ENCODE measurements around the gene TUBB4A.
"Not testable (repeated sequence)": the region's sequence is repeated elsewhere in the genome, so short reads cannot be mapped to it uniquely, and the experiment has no call there.

Gene TUBB4A

DNA sequence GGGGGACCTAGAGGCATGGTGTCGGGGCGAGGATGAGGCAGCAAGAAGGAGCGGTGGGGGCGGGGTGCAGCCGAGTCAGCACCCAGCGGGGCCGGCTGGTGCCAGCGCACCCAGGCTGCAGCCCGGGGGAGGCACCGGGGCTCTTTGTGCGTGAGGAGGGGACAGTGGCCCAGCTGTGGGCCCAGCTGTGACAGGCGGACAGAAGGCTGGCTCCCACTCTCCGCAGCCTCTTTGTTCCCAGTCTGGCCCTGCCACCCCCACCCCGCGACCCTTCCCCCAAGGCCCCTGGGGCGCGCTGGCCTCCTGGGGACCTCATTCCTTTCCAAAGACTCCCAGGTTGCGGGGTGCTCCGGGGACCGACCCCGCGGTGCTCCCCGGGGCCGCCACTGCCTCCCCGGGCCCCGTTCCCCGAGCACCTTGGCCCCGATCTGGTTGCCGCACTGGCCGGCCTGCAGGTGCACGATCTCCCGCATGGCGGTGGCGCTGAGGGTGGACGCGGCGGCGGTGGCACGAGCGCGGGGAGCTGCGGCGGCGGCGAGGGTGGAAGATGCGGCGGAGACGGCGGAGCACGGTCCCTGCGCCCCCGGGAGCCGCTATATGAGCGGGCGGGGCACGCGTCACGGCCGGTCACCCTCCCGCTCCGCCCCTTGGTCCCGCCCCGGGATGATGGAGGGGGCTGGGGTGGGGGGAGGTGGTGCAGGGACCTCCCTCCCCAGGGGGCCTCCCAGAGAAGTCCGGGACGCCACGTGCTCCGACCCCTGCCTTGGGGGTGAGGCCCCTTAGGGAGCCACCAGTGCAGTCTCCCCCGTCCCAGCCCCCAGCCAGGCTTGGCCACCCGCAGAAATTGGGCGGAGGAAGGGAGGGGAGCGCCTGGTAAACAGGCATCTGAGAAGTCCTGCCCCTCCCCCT is at the start of gene TUBB4A:
TUBB4A (minus strand) TSS at position 570 of the 909 bp plus-strand sequence; CDS start at position 473, 97 bp downstream.
- DNase-seq (ENCODE audit: low read depth in 3 of 3): peak in 2 of 3 experiments; percentile 20 to 25

- DNase-seq (ENCODE audit: low read depth in 3 of 3): no peak
Observed at GRCh38 chr19:6551091-6551490, 49.0 kb upstream of the TUBB4A start.

GRCh38 chr19:6550679-6551078 is 48.6 kb upstream of the TUBB4A start:
- not testable (repeated sequence) for DNase-seq (ENCODE audit: low read depth in 3 of 3)

DNA sequence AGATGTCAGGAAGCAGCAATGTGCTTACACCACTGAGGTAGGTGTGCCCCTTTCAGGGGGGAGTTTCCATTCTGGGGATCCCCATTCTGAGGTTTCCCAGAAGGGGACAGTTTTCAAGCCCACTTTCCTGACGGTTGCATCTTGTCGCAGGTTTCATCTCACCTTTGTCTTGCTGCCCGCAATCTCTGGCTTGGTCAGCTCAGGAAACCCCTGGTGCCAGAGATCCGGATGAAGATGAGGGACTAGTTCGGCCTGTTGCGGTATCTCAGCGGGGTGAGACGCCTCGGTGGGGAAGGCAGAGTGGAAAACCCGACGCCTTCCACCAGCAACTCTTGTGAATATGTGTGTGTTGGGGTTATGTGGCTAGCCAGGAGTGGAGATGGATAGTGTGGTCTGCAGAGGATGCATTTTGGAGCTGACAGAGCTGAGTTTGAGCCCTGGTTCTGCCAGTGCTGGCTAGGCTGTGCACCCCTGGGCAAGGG is 41.8 kb upstream of the TUBB4A start:
- DNase-seq (ENCODE audit: low read depth in 3 of 3): no peak

DNA sequence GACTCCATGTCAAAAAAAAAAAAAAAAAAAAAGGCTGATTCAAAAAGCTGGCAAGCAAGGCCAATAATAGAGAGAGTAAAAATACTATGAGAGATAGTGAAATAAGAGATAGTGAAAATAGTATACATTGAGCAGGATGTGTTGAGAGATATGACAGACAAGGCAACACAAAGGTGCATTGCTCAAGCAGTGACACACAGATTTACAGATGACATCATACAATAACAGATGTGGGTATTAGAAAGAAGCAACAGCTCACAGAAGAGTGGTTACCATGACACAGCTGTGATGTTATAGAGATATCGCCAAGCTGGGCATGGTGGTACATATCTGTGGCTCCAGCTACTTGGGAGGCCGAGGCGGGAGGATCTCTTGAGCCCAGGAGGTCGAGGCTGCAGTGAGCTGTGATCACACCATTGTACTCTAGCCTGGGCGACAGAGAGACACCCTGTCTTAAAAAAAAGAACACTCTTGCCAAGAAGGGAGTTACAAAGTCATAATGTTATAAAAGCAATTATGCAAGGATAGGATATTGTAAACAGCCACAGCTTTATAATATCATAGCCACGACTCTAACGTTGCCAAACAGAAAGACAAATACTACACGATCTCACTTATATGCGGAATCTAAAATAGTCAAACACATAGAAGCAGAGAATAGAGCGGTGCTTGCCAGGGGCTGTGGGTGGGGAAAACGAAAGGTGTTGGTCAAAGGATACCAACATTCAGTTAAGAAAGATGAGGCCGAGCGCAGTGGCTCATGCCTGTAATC is 39.0 kb upstream of the TUBB4A start:
- no peak for DNase-seq (ENCODE audit: low read depth in 3 of 3)

- DNase-seq (ENCODE audit: low read depth in 3 of 3): no peak
Observed at GRCh38 chr19:6539514-6539913, 37.4 kb upstream of the TUBB4A start.

- no peak for DNase-seq (ENCODE audit: low read depth in 3 of 3)
Observed at GRCh38 chr19:6535558-6536137, 33.5 kb upstream of the TUBB4A start.

DNA sequence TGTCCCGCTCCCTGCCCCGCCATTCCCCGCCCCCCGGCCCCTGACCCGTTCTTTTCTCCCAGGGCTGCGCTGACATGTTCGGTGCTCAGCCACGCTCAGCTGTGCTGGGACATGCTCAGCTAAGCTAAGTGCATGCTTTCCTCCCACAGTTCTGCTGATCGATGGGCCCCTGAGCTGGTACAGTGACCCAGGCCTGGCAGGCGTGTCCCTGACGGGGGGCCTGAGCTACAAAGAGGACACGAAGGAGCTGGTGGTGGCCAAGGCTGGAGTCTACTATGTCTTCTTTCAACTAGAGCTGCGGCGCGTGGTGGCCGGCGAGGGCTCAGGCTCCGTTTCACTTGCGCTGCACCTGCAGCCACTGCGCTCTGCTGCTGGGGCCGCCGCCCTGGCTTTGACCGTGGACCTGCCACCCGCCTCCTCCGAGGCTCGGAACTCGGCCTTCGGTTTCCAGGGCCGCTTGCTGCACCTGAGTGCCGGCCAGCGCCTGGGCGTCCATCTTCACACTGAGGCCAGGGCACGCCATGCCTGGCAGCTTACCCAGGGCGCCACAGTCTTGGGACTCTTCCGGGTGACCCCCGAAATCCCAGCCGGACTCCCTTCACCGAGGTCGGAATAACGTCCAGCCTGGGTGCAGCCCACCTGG is 32.5 kb upstream of the TUBB4A start:
- DNase-seq (ENCODE audit: low read depth in 3 of 3): no peak

DNA sequence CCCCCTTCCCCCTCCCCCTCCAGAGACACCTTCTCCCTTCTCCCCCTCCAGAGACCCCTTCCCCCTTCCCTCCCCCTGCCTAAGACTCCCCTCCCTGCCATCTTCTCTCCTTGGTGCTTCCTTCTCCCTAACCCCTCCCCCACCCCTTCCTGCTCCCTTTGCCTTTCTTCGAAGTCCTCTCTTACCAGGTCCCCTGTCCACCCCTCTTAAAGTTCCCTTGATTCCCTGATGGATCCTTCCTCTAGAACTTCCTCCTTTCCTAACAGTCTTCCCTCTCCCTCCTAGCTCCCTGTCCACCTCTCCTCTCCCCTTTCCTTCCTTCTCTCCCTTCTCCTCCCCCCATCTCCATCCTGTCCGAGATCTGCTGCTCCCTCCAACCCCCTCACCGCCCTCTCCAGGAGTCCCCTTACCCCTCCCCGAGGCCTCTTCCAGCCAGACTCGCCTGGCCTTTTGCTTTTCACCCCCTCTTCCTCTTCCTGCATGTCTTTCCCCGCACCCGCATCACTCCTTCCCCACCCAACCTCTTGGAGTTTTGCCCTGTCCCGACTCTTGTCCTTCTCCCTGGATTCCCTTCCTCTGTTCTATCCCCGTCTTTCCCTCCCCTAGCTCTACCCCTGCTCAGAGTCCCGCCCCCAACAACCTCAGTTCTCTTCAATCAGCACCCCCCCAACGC is 31.8 kb upstream of the TUBB4A start:
- no peak for DNase-seq (ENCODE audit: low read depth in 3 of 3)

DNA sequence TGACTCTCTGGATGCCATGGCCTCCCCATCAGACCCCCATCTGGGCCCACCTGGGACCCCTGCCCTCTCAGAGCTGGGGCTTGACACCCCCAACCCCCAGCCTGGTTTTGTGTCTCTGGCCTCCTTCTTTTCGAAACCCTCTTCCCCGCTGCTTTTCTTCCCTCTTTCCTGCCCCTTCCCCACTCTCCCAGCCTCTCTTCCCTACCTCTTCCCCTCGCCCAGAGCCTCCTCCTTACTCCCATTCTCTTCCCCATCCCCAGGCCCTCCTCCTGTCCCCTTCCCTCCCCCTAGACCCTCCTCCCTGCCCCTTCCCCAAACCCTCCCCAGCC is 30.9 kb upstream of the TUBB4A start:
- DNase-seq (ENCODE audit: low read depth in 3 of 3): no peak

DNA sequence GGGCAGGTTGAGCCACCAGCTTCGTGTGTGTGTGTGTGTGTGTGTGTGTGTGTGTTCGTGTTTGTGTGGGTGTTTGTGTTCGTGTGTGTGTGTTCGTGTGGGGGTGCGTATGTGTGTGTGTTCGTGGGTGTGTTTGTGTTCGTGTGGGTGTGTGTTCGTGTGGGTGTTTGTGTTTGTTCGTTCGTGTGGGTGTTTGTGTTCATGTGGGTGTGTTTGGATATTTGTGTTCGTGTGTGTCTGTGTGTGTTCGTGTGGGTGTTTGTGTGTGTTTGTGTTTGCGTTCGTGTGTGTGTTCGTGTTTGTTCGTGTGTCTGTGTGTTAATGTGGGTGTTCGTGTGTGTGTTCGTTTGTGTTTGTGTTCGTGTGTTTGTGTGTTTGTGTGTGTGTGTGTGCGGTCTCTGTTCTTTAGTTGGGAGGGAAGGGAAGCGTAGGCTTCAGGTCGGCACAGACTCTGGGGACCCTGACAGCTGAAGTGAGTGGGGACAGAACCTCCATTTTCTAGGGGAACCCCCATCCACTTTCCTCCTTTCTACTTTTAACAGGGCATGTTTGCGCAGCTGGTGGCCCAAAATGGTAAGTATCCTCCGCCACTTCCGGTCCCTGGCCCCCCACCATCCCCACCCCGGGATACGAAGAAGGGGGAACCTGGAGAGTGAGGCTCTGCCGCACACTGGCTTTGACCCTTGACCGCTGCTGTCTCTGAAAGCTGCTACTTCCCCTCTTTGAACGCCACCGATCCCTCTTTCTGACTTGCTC is 30.3 kb upstream of the TUBB4A start:
- DNase-seq (ENCODE audit: low read depth in 3 of 3): no peak

DNA sequence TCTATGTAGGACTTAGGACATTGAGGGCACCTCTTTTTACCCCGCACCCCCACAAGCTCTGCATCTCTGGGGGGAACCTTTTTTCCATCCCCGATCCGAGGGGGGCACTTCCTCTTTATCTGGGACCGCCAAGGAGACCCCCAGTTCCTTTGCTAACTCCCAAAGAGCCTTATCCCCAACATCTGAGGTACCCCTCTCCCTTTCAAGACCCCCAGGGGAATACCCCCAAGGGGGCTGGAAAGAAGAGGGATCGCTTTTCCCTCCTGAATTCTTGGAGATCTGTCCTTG is 29.8 kb upstream of the TUBB4A start:
- DNase-seq (ENCODE audit: low read depth in 3 of 3): no peak

DNA sequence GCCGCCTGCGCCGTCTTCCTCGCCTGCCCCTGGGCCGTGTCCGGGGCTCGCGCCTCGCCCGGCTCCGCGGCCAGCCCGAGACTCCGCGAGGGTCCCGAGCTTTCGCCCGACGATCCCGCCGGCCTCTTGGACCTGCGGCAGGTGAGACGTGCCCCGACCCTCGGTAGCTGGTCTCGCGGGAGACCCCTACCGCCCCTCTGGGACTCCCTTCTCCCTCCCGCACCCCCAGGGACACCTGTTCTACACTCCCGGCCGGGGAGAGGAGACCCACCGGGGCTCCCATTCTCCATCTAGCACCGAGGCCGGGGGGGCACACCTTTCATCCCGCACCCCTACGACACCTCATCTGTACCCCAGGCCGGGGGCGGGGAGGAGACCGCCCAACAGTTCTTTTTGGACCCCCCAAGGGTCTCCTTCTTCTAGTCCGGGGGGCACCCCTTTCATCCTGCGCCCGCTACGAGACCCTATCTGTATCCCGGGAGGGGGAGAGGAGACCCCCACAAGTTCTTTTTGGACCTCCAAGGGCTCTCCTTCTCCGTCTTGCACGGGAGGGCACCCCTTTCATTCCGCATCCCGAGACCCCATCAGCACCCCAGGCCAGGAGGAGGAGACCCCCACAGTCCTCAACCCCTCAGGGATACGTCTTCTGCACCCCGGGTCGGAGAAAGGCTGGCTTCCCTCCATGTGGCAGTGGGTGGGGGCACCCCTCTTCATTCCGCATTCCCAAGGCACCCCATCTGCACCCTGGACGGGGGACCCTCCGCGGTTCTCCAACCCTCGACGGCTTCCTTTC is 29.2 kb upstream of the TUBB4A start:
- no peak for DNase-seq (ENCODE audit: low read depth in 3 of 3)

DNA sequence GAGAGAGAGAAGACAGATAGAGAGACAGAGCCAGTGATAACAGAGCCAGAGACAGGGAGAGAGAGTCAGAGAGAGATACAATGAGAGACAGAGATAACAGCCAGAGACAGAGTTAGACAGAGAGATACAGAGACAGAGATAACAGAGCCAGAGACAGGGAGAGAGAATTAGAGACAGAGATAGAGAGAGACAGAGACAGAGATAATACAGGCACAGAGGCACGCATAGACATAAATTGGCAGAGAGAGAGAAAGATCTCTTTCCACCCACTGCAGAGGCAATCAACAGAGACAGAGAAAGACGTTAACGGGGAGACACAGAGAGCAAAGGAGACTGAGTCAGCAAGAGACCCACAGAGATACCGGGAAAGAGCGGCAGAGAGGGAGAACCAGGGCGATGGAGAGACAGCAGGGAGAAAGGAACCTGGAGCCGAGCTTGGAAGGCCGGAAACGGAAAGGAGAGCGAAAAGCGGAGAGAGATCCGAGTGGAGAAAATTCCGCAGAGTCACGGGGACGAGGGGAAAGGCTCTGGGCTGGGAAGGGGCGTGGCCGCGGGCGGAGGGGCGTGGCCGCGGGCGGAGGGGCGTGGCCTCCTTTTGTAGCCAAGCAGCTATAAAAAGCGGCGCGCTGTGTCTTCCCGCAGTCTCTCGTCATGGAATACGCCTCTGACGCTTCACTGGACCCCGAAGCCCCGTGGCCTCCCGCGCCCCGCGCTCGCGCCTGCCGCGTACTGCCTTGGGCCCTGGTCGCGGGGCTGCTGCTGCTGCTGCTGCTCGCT is 28.5 kb upstream of the TUBB4A start, which contains the start of gene TNFSF9:
TNFSF9 (plus strand) TSS at position 641 of the 777 bp plus-strand sequence; CDS start at position 652, 11 bp downstream.
- peak; percentile 72 to 77 (median 76) for DNase-seq (ENCODE audit: low read depth in 3 of 3)

GRCh38 chr19:6529937-6530385 is 27.9 kb upstream of the TUBB4A start:
- no peak for DNase-seq (ENCODE audit: low read depth in 3 of 3)

GRCh38 chr19:6529351-6529750 is 27.2 kb upstream of the TUBB4A start:
- no peak for DNase-seq (ENCODE audit: low read depth in 3 of 3)

DNA sequence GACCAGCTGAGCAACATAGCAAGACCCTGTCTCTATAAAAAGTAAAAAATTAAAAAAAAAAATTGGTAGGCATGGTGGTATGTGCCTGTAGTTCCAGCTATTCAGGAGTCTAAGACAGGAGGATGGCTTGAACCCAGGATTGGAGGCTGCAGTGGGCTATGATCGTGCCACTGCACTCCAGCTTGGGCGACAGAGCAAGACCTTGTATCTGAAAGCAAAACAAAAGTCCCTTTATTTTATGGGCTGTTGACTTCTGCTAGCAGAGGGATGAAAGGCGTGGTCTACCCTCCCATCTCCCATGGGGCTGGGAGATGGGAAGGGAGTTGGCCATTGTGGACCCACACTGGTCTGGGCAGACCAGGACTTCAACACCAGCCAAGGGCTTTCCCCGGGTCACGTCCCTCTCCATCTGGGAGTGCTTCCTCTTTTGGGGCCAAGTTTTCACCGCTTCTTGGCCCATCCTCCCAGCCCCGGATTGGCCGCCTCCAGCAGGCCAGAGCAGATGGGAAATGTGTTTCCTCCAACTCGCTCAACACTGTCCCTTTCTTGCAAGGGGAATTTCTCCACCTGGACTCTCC is 26.5 kb upstream of the TUBB4A start:
- no peak for DNase-seq (ENCODE audit: low read depth in 3 of 3)

GRCh38 chr19:6527893-6528543 is 25.9 kb upstream of the TUBB4A start:
- no peak for DNase-seq (ENCODE audit: low read depth in 3 of 3)

Measured in stimulated activated CD4-positive, alpha-beta T cell treated with anti-CD3 and anti-CD28 coated beads, TNF-alpha, amount 100 ng/mL, for 4 hours (primary cell).